Endothelial cell (in vitro differentiated cells): Measurements from ENCODE around the gene ALPI. TPM values are rescaled to one million over a fixed set of nuclear protein-coding genes. Genes with fewer than 3 reads are reported as not detected.

Experiments used
- DNase-seq: peaks from one replicate; pipeline ENCODE4 v3.0.0; 2021; ENCODE audit warnings: low spot score
- H3K27ac Mint-ChIP-seq: one replicate; pipeline ENCODE4 v1.8.0; 2021; ENCODE audit warnings: mixed read lengths, inconsistent platforms; ENCODE audit not compliant: unreplicated experiment
- H3K27me3 Mint-ChIP-seq: one replicate; pipeline ENCODE4 v1.8.0; 2021; ENCODE audit warnings: mild to moderate bottlenecking, moderate library complexity, mixed read lengths, inconsistent platforms; ENCODE audit not compliant: unreplicated experiment
- H3K36me3 Mint-ChIP-seq: one replicate; pipeline ENCODE4 v1.8.0; 2021; ENCODE audit warnings: mild to moderate bottlenecking, low read depth, mixed read lengths, inconsistent platforms; ENCODE audit not compliant: unreplicated experiment
- H3K4me1 Mint-ChIP-seq: one replicate; pipeline ENCODE4 v1.8.0; 2021; ENCODE audit warnings: mild to moderate bottlenecking, mixed read lengths, inconsistent platforms; ENCODE audit not compliant: unreplicated experiment
- H3K4me3 Mint-ChIP-seq: one replicate; pipeline ENCODE4 v1.8.0; 2021; ENCODE audit warnings: mild to moderate bottlenecking, mixed read lengths, inconsistent platforms; ENCODE audit not compliant: unreplicated experiment
- H3K9me3 Mint-ChIP-seq: one replicate; pipeline ENCODE4 v1.8.0; 2021; ENCODE audit warnings: mixed read lengths, inconsistent platforms; ENCODE audit not compliant: unreplicated experiment
- CTCF ChIP-seq: fragments of 200-600 bp; sonication (generic); IDR thresholded peaks from one replicate; pipeline ENCODE4 v1.5.0; 2021; ENCODE audit warnings: antibody characterized with exemption; ENCODE audit not compliant: unreplicated experiment
- total RNA-seq: library from RNA; stranded (reverse); fragmentation: NEBNext Ultra II Directional; extraction: Animal tissue kit (Norgen Biotek cat#: 25700); gene quantifications from one replicate; pipeline ENCODE4 v1.2.1, GENCODE V29; 2021; ENCODE audit not compliant: unreplicated experiment

The ALPI gene
- total RNA-seq, 1 donor from 2014 or later, result not detected

- Mint-ChIP-seq H3K36me3 (no peaks in the 10 kb centered on the region), H3K4me3 (no peak overlapping the region), H3K27me3 (peaks cover 8% of the 10 kb centered on the region), H3K27ac (no peak overlapping the region), H3K4me1 (no peaks in the 10 kb centered on the region), H3K9me3 (no peaks in the 10 kb centered on the region)
- no peak for DNase-seq
- TF ChIP-seq CTCF, result no peak
Measured at GRCh38 chr2:232495292-232495691, 39.3 kb downstream of the ALPI start.

GRCh38 chr2:232496501-232497270, 40.7 kb downstream of the ALPI start:
- Mint-ChIP-seq H3K4me3 (no peak overlapping the region), H3K9me3 (no peaks in the 10 kb centered on the region), H3K36me3 (no peaks in the 10 kb centered on the region), H3K27ac (no peak overlapping the region), H3K27me3 (peaks cover 10% of the 10 kb centered on the region), H3K4me1 (no peaks in the 10 kb centered on the region)
- TF ChIP-seq CTCF, result no peak
- no peak for DNase-seq

GRCh38 chr2:232497348-232497747, 41.4 kb downstream of the ALPI start:
- no peak for DNase-seq
- TF ChIP-seq CTCF, result no peak
- Mint-ChIP-seq H3K9me3 (no peaks in the 10 kb centered on the region), H3K4me3 (no peak overlapping the region), H3K27me3 (peaks cover 8% of the 10 kb centered on the region), H3K36me3 (no peaks in the 10 kb centered on the region), H3K4me1 (no peaks in the 10 kb centered on the region), H3K27ac (no peak overlapping the region)

GRCh38 chr2:232498452-232498851, 42.5 kb downstream of the ALPI start:
- Mint-ChIP-seq H3K9me3 (no peaks in the 10 kb centered on the region), H3K27ac (no peak overlapping the region), H3K4me3 (no peak overlapping the region), H3K27me3 (peaks cover 8% of the 10 kb centered on the region), H3K36me3 (no peaks in the 10 kb centered on the region), H3K4me1 (no peaks in the 10 kb centered on the region)
- no peak for DNase-seq
- no peak for TF ChIP-seq CTCF

- no peak overlapping the region for H3K4me3 Mint-ChIP-seq
Measured at GRCh38 chr2:232501331-232501771, 45.4 kb downstream of the ALPI start.

More at GRCh38 chr2:232501331-232501771, 45.4 kb downstream of the ALPI start:
- H3K4me1 Mint-ChIP-seq, result no peaks in the 10 kb centered on the region
- TF ChIP-seq CTCF, result no peak
- H3K36me3 Mint-ChIP-seq, result no peaks in the 10 kb centered on the region
- H3K9me3 Mint-ChIP-seq, result no peaks in the 10 kb centered on the region
- no peak overlapping the region for H3K27ac Mint-ChIP-seq
- DNase-seq, result no peak
- H3K27me3 Mint-ChIP-seq, result peaks cover 14% of the 10 kb centered on the region
